ENCODE results near the gene SLC6A1. TPM values are rescaled to one million over a fixed set of nuclear protein-coding genes. Genes with fewer than 3 reads are reported as not detected.

The SLC6A1 gene
- total RNA-seq, 1 experiment from 2014 or later = not detected

DNA sequence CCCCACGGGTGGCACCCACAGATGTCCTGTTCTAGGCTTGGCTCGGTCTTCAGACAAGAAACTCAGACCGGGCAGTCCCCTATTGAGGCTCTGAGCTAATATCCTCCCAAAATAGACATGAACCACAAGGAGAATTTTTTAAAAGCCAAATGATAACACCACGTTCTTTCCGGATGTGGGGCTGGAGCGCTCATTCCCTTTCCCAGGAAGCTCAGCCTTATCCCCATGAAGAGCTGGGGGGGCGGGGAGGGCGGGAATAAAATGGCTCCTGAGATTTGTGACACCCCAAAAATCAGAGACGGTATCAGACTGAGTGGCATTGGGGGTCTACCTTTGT lies 1.1 kb downstream of the SLC6A1 start:
- DNase-seq (ENCODE audit: low read depth, low spot score) (no peak), ATAC-seq (no peak)
- H4K20me1 ChIP-seq (ENCODE audit: insufficient read depth) = no peaks in the 10 kb centered on the region
- no peak overlapping the region for H3K4me2 ChIP-seq (ENCODE audit: low read length)
- H3K4me3 ChIP-seq (replicated peaks in 1 of 2; ENCODE audit: low read depth in 1 of 2, low read length in 2 of 2) = no peak overlapping the region
- ChIA-PET RAD21 (ENCODE audit: low non-redundant PET in 1 of 2, low total read pairs in 2 of 2, uncharacterized antibody in 2 of 2, unreplicated experiment in 2 of 2) (no interaction called here), POLR2A (no interaction called here), CTCF (no interaction called here)
- H3K27ac ChIP-seq (ENCODE audit: low read depth, low read length) = no peak overlapping the region
- BruUV-seq (replicated peaks) = no TSS peak
- H2AFZ ChIP-seq (ENCODE audit: low read depth, low read length, poor library complexity, severe bottlenecking) = no peak overlapping the region
- intact Hi-C loops (cut with micrococcal nuclease) = no loop called here
- H3K9me2 ChIP-seq (ENCODE audit: insufficient read depth) = no peaks in the 10 kb centered on the region
- TF ChIP-seq, protein P1, sequence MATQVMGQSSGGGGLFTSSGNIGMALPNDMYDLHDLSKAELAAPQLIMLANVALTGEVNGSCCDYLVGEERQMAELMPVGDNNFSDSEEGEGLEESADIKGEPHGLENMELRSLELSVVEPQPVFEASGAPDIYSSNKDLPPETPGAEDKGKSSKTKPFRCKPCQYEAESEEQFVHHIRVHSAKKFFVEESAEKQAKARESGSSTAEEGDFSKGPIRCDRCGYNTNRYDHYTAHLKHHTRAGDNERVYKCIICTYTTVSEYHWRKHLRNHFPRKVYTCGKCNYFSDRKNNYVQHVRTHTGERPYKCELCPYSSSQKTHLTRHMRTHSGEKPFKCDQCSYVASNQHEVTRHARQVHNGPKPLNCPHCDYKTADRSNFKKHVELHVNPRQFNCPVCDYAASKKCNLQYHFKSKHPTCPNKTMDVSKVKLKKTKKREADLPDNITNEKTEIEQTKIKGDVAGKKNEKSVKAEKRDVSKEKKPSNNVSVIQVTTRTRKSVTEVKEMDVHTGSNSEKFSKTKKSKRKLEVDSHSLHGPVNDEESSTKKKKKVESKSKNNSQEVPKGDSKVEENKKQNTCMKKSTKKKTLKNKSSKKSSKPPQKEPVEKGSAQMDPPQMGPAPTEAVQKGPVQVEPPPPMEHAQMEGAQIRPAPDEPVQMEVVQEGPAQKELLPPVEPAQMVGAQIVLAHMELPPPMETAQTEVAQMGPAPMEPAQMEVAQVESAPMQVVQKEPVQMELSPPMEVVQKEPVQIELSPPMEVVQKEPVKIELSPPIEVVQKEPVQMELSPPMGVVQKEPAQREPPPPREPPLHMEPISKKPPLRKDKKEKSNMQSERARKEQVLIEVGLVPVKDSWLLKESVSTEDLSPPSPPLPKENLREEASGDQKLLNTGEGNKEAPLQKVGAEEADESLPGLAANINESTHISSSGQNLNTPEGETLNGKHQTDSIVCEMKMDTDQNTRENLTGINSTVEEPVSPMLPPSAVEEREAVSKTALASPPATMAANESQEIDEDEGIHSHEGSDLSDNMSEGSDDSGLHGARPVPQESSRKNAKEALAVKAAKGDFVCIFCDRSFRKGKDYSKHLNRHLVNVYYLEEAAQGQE (IDR thresholded peaks at IDR 0.05; ENCODE audit: low read depth) = no peak
- TF ChIP-seq EGR1 (IDR thresholded peaks at IDR 0.05; ENCODE audit: low read depth) (no peak), ELF1 (IDR thresholded peaks at IDR 0.05; ENCODE audit: borderline replicate concordance, low read depth) (no peak), SIN3A (IDR thresholded peaks at IDR 0.05; ENCODE audit: low read depth) (no peak)
- H3K4me1 ChIP-seq (ENCODE audit: control insufficient read depth in 1 of 2, insufficient read depth in 2 of 2, low read length in 2 of 2) = no peaks in the 10 kb centered on the region
- no peaks in the 10 kb centered on the region for H3K36me3 ChIP-seq (ENCODE audit: control insufficient read depth in 1 of 2, insufficient read depth in 2 of 2, low read length in 2 of 2)
- H3K27me3 ChIP-seq (ENCODE audit: insufficient read depth, low read length) = peaks cover 67% of the 10 kb centered on the region
- no peak overlapping the region for H3K9ac ChIP-seq (ENCODE audit: low read length)
- no peaks in the 10 kb centered on the region for H3K79me2 ChIP-seq (ENCODE audit: insufficient read depth, low read length)
- no peaks in the 10 kb centered on the region for H3K9me3 ChIP-seq (ENCODE audit: control insufficient read depth in 1 of 2, insufficient read depth in 1 of 2, low read depth in 1 of 2, low read length in 2 of 2)

DNA sequence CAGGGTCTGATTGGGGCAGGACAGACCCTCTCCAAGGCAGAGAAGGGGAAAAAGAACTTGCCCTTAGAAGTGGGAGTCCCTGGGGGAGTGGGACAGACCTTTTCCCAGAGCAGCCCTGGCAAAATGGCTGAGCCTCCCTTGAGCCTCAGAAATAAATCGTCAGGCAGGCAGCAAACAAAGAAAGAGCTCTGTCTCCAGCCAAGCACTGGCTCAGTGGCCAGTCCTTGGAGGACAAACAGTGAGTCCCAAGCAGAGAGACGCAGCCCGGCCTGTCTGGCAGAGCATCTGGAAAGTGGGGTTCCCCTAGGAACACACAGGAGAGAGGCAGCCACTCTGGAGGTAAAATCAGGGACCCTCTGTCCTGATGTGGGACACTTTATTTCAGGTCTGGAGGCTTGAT lies 1.8 kb downstream of the SLC6A1 start:
- Histone ChIP-seq H3K27ac (ENCODE audit: low read depth, low read length) (no peak overlapping the region), H3K9me3 (ENCODE audit: control insufficient read depth in 1 of 2, insufficient read depth in 1 of 2, low read depth in 1 of 2, low read length in 2 of 2) (no peaks in the 10 kb centered on the region), H3K27me3 (ENCODE audit: insufficient read depth, low read length) (peaks cover 64% of the 10 kb centered on the region; the same call in 1 of the 2 replicates), H2AFZ (ENCODE audit: low read depth, low read length, poor library complexity, severe bottlenecking) (no peak overlapping the region), H3K4me1 (ENCODE audit: control insufficient read depth in 1 of 2, insufficient read depth in 2 of 2, low read length in 2 of 2) (no peaks in the 10 kb centered on the region), H3K36me3 (ENCODE audit: control insufficient read depth in 1 of 2, insufficient read depth in 2 of 2, low read length in 2 of 2) (no peaks in the 10 kb centered on the region), H3K9ac (ENCODE audit: low read length) (no peak overlapping the region), H4K20me1 (ENCODE audit: insufficient read depth) (no peaks in the 10 kb centered on the region), H3K9me2 (ENCODE audit: insufficient read depth) (no peaks in the 10 kb centered on the region), H3K79me2 (ENCODE audit: insufficient read depth, low read length) (no peaks in the 10 kb centered on the region), H3K4me3 (replicated peaks in 1 of 2; ENCODE audit: low read depth in 1 of 2, low read length in 2 of 2) (no peak overlapping the region), H3K4me2 (ENCODE audit: low read length) (no peak overlapping the region)
- TF ChIP-seq JUND (IDR thresholded peaks at IDR 0.05) = no peak
- no peak for TF ChIP-seq EGR1 (IDR thresholded peaks at IDR 0.05; ENCODE audit: low read depth)
- TF ChIP-seq POLR2AphosphoS5 (IDR thresholded peaks at IDR 0.05; ENCODE audit: low read depth, low read length) = no peak
- no peak for TF ChIP-seq SP1 (IDR thresholded peaks at IDR 0.05; ENCODE audit: low read depth)
- POLR2A ChIA-PET = no interaction called here
- intact Hi-C loops (cut with micrococcal nuclease) = no loop called here
- BruUV-seq (replicated peaks) = no TSS peak
- no peak for ATAC-seq
- no peak for DNase-seq (ENCODE audit: low read depth, low spot score)
- CTCF ChIA-PET = no interaction called here
- RAD21 ChIA-PET (ENCODE audit: low non-redundant PET in 1 of 2, low total read pairs in 2 of 2, uncharacterized antibody in 2 of 2, unreplicated experiment in 2 of 2) = no interaction called here

Data from HCT116 (cell line).